ENCODE results near the gene CFD.
A peak's percentile ranks its signal among the peaks of the same experiment; 100 is the strongest.
"Not testable (repeated sequence)": the region's sequence is repeated elsewhere in the genome, so short reads cannot be mapped to it uniquely, and the experiment has no call there.

CFD gene

GRCh38 chr19:852136-853013, 7.1 kb upstream of the CFD start, which contains the start of gene ELANE:
Gene ELANE (plus strand): TSS chr19:852303. CDS start chr19:852329, 26 bp downstream.
- no peak for DNase-seq (ENCODE audit: low spot score)

- no peak for DNase-seq (ENCODE audit: low spot score)
These were observed 6.4 kb upstream of the CFD start for GRCh38 chr19:853014-853585.

GRCh38 chr19:853614-854220, 5.7 kb upstream of the CFD start:
- not testable (repeated sequence) for DNase-seq (ENCODE audit: low spot score)

GRCh38 chr19:854549-854948, 4.9 kb upstream of the CFD start:
- DNase-seq (ENCODE audit: low spot score), result no peak

- no peak for DNase-seq (ENCODE audit: low spot score)
These were observed 4.3 kb upstream of the CFD start for GRCh38 chr19:855142-855541.

- no peak for DNase-seq (ENCODE audit: low spot score)
These were observed 3.8 kb upstream of the CFD start for GRCh38 chr19:855566-856120.

- DNase-seq (ENCODE audit: low spot score), result no peak
These were observed 1.2 kb upstream of the CFD start for GRCh38 chr19:858284-858683.

GRCh38 chr19:861141-861755, 1.8 kb downstream of the CFD start:
- DNase-seq (ENCODE audit: low spot score), result no peak

GRCh38 chr19:861756-862580, 2.5 kb downstream of the CFD start:
- peak; percentile 52 for DNase-seq (ENCODE audit: low spot score)

GRCh38 chr19:862581-863314, 3.3 kb downstream of the CFD start:
- DNase-seq (ENCODE audit: low spot score), result peak; percentile 69

GRCh38 chr19:863315-863620, 3.8 kb downstream of the CFD start:
- no peak for DNase-seq (ENCODE audit: low spot score)

GRCh38 chr19:866769-867300, 7.4 kb downstream of the CFD start:
- DNase-seq (ENCODE audit: low spot score), result no peak

GRCh38 chr19:867301-867793, 7.9 kb downstream of the CFD start:
- no peak for DNase-seq (ENCODE audit: low spot score)

- DNase-seq (ENCODE audit: low spot score), result no peak
These were observed 8.5 kb downstream of the CFD start for GRCh38 chr19:867855-868457.

- no peak for DNase-seq (ENCODE audit: low spot score)
These were observed 9.2 kb downstream of the CFD start for GRCh38 chr19:868458-869244.

- no peak for DNase-seq (ENCODE audit: low spot score)
These were observed 10.0 kb downstream of the CFD start for GRCh38 chr19:869245-870177.

GRCh38 chr19:870314-870713, 10.8 kb downstream of the CFD start:
- no peak for DNase-seq (ENCODE audit: low spot score)

GRCh38 chr19:870963-871401, 11.5 kb downstream of the CFD start:
- DNase-seq (ENCODE audit: low spot score), result no peak
